ENCODE data around the gene ATAD5.
"Not testable (repeated sequence)": the region's sequence is repeated elsewhere in the genome, so short reads cannot be mapped to it uniquely, and the experiment has no call there.

Gene ATAD5, protein sequence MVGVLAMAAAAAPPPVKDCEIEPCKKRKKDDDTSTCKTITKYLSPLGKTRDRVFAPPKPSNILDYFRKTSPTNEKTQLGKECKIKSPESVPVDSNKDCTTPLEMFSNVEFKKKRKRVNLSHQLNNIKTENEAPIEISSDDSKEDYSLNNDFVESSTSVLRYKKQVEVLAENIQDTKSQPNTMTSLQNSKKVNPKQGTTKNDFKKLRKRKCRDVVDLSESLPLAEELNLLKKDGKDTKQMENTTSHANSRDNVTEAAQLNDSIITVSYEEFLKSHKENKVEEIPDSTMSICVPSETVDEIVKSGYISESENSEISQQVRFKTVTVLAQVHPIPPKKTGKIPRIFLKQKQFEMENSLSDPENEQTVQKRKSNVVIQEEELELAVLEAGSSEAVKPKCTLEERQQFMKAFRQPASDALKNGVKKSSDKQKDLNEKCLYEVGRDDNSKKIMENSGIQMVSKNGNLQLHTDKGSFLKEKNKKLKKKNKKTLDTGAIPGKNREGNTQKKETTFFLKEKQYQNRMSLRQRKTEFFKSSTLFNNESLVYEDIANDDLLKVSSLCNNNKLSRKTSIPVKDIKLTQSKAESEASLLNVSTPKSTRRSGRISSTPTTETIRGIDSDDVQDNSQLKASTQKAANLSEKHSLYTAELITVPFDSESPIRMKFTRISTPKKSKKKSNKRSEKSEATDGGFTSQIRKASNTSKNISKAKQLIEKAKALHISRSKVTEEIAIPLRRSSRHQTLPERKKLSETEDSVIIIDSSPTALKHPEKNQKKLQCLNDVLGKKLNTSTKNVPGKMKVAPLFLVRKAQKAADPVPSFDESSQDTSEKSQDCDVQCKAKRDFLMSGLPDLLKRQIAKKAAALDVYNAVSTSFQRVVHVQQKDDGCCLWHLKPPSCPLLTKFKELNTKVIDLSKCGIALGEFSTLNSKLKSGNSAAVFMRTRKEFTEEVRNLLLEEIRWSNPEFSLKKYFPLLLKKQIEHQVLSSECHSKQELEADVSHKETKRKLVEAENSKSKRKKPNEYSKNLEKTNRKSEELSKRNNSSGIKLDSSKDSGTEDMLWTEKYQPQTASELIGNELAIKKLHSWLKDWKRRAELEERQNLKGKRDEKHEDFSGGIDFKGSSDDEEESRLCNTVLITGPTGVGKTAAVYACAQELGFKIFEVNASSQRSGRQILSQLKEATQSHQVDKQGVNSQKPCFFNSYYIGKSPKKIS (N-terminal part only)

DNA sequence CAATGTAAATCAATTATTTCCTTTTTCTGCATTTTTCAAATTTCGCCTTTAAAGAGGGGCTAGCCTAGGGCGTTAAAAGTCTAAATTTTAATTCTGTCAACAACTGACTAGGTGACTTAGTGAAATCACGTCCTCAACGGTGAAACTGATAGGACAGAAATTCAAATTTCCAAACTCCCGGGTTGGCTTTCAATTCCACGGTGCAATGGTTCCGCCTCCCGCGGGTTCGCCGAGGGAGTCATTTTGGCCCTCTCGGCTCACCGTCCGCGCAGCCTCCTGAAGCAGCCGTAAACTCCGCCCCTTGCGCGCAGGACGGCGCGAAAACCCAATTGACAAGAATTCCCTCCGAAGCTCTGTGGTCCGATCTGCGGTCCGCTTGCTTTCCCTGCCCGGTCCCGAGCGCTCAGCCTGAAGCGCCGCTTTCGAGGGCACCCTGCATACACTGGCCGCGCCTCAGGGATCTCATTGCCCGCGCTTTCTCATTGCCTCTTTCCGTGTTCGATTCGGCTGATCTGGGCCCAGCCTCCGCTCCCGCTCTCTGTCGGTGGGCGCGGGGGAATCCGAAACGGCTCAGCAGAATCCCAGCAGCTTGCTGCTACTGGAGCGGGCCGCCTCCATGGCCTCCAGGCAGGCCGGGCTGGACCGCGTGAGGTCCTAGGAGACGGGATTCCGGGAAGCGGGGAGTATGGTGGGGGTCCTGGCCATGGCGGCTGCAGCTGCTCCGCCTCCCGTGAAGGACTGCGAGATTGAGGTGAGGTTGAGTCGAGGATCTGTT is at the start of gene ATAD5:
Gene ATAD5, plus strand, starts transcription at position 304 of the 775 bp plus-strand sequence. Its CDS starts 382 bp downstream, at position 686.
- intact Hi-C loops (cut with DNase I): no loop called here
- DNase-seq: peak; percentile 86 to 98 (median 90)

DNA sequence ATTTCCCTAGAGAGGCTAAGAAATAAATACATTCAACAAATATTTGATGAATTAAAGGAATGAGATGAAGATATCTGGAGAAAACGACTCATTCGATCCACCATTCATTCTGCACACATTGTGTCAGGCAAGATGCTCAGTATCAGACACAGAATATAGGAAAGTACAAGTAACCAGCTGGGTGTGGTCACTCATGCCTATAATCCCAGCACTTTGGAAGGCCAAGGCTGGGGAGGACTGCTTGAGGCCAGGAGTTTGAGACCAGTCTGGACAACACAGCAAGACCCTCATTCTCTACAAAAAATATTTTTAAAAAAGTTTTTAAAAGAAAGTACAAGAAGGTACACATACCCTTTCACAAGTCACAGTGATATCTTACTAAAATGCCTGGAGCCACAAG is 49.6 kb upstream of the ATAD5 start:
- DNase-seq: no peak
- intact Hi-C loops (cut with DNase I): no loop called here

DNA sequence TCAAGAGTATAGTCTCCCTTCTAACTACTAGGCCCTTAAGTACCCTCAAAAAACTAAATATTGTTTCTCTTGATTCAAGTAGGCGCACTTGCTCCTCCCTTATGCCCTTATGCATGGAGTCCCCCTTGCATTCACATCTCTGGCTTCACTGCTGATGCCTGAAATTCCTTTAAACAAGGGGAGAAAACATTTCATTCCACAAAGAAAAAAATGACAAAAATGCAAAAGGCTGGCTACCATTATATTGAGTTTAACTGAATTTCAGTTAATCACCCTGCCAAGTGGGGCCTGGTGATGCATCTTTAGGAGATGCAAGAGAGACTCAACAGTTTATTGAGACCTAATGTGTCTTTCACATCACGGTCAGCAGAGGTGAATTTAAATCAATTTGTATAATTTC is 42.8 kb upstream of the ATAD5 start:
- intact Hi-C loops (cut with DNase I): no loop called here
- DNase-seq: no peak

DNA sequence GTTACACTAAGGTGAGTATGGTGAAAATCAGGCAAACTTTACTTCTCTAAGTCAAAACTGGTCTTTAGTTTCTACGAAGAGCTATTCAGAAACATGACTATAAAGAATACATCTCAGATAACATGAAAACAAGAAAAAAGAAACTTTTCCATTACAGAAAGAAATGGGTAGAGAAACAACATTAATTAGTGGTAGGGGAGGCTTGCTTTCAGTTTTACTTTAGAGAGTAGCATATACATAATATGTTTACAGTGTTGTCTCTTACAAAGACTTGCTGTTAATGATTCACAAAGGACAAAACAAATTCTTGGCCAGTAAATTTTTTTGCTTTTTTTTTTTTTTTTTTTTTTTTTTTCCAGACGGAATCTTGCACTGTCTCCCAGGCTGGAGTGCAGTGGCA is 41.5 kb upstream of the ATAD5 start:
- DNase-seq: no peak
- intact Hi-C loops (cut with DNase I): no loop called here

DNA sequence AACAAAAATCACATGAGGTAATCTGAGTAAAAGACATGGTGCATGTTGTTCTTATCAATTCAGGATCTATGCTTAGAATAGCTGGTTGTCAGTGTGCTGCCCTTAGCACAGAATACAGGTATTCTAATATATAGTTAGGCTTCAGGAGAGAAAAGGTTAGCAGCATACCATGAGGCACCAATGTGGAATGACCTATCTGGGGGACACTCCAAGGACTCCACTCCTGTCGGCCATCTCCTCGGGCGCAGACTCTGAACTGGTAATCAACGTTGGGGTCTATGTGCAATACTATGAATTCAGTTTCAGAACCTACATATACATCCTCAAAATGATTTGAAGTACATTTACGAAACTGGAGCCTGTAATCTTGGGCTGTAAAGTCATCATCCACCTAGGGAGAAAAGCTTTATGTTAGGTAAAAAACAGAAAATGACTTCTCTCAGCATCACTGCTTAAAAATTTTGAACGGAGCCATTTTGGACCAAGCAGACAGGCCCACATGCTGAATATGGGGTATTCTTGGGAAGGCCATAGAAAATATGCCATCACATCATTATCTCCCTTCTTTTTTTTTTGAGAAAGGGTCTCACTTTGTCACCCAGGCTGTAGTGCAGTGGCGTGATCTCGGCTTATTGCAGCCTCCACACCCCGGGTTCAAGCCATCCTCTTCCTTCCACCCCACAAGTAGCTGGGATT is 38.3 kb upstream of the ATAD5 start:
- intact Hi-C loops (cut with DNase I): no loop called here

DNA sequence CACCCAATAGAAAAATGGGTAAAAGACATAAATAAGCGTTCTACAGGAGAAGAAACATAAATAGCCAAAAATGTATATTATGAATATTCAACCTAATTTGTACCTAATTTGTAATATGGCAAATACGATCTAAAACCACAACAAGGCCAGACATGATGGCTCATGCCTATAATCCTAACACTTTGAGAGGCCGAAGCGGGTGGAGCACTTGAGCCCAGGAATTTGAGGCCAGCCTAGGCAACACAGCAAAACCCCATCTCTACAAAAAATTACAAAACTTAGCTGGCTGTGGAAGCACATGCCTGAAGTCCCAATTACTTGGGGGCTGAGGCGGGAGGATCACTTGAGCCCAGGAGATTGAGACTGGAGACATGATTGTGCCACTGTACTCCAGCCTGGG is 37.4 kb upstream of the ATAD5 start:
- no peak for DNase-seq
- intact Hi-C loops (cut with DNase I): no loop called here

More for the DNA sequence above, 38.3 kb upstream of the ATAD5 start:
- DNase-seq: no peak

DNA sequence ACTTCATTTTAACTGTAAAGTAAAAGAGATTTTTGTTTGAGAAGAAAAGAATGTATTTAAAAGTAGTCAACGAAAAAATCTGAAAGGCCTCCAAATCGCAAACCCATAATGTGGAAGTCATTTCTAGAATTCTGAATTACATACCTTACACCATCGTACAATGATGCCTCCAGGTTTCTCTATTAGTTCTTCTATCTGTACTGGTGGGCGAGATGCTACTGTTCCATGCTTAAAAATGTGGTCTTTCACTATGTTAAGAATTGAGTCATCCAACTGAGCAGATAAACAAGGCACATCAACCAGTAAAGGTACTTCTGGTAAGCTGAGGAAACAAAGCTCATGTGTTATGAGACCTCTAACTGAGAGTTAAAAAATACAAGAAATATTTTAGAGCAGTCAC is 35.8 kb upstream of the ATAD5 start:
- intact Hi-C loops (cut with DNase I): no loop called here
- no peak for DNase-seq

DNA sequence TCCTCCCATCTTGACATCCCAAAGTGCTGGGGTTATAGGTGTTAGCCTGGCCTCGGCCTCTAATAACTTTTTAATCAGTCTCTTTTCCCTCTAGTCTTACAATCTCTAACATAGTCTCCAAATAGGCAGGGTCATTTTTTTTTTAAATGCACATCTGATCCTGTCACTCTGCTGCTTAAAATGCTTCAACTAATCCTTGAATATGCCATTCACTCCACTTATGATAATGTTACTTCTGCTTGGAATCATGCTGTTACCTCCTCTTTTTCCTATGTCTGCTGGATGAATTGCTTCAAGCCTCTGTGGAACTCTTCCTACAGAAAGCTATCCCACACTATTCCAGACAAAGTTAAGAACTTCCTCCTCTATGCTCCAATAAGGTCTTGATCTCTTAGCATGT is 30.1 kb upstream of the ATAD5 start:
- DNase-seq: no peak
- intact Hi-C loops (cut with DNase I): no loop called here

DNA sequence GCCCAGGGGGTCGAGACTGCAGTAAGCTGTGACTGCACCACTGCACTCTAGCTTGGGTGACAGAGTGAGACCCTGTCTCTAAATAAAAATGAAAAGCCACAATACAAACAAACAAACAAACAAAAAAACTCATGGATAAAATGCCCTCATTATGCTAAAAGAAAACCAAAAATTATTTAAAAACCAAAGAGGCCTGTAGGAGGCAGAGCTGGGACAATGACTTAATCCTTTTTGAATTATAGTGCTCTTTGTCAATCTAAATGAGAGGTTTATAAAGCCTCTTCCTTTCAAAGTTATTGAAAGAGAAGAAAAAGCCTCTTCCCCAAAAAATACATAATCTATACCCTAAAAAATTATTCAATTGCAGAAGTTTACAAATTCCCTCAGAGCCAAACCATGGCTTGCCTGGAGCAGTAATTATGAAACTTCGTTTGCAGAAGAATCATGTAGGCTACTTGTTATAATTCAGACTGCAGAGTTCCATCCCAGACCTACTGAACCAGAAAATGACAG is 25.8 kb upstream of the ATAD5 start:
- no peak for DNase-seq
- intact Hi-C loops (cut with DNase I): no loop called here

DNA sequence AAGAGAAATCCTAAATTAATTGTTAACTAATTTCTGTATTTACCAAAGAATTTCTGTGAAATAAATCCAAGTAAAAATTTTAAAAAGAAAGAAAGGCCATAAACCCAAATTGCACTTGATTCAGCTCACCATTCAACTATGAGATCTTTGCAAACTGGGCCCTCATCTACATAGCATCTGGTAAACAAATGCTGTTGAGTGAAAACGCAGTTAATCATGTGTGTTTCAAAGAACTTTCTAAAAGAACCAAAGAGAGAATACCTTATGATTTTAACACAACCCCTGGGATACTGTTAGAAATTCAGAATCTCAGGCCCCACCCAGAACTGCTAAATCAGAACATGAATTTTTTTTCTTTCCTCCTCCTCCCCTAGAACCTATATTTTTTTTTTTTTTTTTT is 23.9 kb upstream of the ATAD5 start:
- intact Hi-C loops (cut with DNase I): no loop called here
- no peak for DNase-seq

DNA sequence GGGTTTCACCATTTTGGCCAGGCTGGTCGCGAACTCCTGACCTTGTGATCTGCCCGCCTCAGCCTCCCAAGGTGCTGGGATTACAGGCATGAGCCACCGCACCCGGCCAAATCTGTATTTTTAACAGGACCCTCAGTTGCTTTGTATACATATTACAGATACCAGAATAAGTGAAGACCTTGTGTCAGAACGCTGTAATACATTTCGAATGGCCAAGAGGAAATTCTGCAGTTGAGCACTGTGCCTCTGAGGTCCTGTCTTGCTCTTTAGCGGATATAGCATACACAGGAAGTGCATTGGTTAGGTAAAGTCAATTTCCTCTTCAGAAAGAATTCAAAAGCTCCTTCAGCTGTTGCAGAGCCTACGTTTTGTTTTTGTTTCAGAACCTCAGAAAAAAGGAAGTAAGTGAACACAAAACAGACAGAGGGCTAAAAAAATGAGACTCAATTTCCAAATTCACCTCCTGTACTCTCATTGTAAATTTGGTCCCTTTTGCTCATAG is 22.9 kb upstream of the ATAD5 start:
- intact Hi-C loops (cut with DNase I): no loop called here
- DNase-seq: no peak

DNA sequence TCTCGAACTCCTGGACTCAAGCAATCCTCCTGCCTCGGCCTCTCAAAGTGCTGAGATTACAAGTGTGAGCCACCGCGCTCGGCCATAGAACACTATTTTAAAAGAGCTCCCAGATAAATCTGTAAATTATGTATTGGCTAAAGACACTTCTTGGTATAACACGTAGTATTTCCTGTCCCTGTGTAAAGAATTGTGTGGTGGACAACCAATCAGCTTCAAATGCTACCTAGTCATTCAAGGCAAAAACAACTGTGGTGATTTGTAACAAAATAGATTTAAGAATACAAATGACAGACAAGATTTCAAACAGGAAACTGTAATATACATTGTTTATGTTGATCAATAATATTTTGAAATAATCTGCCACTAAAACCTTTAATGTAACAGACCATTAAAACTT is 21.9 kb upstream of the ATAD5 start:
- no peak for DNase-seq
- intact Hi-C loops (cut with DNase I): no loop called here

DNA sequence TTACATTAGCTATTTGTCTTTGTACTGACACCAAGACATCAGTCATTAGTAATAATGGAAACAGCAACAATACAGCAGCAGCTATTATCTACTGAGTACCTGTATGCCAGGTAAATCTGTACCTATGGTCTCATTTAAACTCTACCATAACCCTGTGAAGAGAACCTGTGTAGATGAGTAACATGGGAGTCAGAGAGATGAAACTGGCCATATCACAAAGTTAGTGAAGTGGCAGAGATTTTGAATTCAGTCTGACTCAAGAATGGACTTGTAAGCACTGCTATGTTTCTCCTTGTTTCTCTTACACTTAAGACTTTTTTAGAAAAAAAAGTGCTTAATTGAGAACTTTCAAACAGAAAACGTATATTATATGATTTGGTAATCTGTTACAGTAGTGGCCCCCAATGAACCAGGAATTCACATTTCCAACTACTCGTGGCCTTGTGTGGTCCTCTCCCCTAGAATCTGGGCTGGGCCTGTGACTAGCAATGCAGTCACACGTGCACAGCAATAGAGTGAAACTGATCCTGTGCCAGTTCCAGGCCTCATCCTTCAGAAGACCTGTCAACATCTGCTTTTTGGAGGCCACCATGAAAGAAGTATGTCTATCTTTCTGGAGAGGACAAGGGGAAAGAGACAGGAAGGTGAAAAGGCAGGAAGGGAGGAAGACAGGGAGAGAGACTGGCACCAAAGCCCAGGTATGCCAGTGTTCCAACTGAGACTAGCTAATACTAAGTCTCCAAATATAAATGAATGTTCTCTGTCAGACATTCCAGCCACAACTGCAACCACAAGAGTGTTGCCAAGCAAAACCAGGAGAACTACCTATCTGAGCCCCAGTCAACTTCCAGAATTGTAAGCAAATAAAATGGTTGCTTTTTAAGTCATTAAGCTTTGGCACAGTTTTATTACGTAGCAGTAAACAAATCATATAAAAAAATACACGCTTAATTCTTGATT is 19.3 kb upstream of the ATAD5 start:
- intact Hi-C loops (cut with DNase I): no loop called here
- no peak for DNase-seq

DNA sequence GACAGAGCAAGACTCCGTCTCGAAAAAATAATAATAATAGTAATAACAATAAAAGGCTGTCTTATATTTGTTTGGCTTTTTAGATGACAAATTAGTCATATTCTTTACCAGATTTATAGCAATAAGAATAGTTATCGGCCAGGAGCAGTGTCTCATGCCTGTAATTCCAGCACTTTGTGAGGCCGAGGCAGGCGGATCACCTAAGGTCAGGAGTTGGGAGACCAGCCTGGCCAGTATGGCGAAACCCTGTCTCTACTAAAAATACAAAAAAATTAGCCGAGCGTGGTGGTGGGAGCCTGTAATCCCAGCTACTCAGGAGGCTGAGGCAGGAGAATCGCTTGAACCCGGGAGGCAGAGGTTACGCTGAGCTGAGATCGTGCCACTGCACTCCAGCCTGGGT is 17.5 kb upstream of the ATAD5 start:
- intact Hi-C loops (cut with DNase I); DNase-seq: not testable (repeated sequence)

DNA sequence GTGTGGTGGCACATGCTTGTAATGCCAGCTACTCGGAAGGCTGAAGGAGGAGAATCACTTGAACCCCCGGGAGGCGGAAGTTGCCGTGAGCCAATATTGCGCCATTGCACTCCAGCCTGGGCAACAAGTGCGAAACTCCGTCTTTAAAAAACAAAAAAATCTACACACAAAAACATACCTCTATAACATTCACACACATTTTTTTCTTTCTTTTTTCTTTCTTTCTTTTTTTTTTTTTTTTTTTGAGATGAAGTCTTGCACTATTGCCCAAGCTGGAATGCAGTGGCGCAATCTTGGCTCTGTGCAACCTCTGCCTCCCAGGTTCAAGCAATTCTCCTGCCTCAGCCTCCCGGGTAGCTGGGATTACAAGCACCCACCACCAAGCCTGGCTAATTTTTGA is 16.9 kb upstream of the ATAD5 start:
- peak in 1 of 10 donors; percentile 67 for DNase-seq
- intact Hi-C loops (cut with DNase I): not testable (repeated sequence)

DNA sequence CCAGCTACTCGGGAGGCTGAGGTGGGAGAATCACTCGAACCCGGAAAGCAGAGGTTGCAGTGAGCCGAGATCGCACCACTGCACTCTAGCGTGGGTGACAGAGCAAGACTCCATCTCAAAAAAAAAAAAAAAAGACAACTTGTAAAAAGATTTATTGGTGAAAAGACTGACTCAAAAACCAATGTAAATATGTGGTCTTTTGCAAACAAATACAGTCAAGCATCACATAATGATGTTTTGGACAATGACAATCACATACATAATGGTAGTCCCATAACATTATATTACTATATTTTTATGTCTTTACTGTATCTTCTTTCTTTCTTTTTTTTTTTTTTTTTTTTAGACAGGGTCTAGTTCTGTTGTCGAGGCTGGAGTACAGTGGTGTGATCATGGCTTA is 15.6 kb upstream of the ATAD5 start:
- DNase-seq: no peak
- intact Hi-C loops (cut with DNase I): no loop called here

DNA sequence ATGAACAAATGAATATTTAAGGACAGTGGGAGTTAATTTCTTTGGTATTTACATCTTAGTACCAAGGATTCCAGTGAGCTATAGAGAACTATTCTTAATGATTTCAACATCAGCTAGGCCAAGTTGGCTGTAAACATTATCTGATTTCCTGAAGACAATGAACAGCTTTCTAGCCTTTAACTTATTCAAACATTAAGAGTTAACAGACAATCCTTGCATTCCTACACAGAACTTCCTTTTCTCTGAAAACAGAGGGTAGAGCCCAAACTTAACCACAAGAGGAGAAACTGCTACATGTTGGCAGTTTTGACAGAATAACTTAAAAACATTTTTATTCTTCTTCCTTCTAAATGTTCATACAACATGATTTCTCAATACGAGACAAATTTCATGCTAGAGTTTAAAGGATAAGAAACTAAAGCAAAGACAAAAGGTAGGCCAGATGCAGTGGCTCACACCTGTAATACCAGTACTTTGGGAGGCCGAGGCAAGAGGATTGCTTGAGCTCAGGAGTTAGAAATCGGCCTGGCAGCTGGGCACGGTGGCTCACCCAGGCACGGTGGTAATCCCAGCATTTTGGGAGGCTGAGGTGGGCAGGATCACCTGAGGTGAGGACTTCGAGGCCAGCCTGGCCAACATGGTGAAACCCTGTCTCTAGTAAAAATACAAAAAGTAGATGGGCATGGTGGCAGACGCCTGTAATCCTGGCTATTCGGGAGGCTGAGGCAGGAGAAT is 11.6 kb upstream of the ATAD5 start:
- intact Hi-C loops (cut with DNase I): loop anchor here (5.0 to 10.0 kb wide), 2 partner anchors 345 to 443 kb away; partner anchors contain the start of genes CPD and GOSR1
- no peak for DNase-seq

Measured in posterior cingulate gyrus (tissue), 11 donors.